HepG2 (cell line): ENCODE results near the gene CHRNG. TPM values are rescaled to one million over a fixed set of nuclear protein-coding genes. Genes with fewer than 3 reads are reported as not detected.

ENCODE experiments used
- ARID2 ChIP-seq: sonication (generic); formaldehyde crosslinking; IDR thresholded peaks from 2 replicates; pipeline ENCODE4 v1.8.1; 2022; ENCODE audit warnings: mild to moderate bottlenecking, missing genetic modification reagents, borderline replicate concordance
- ARNT ChIP-seq: fragments of 450-650 bp; IDR thresholded peaks from 2 replicates; pipeline ENCODE4 v1.6.1; 2017
- ARNTL ChIP-seq: sonication (generic); formaldehyde crosslinking; IDR thresholded peaks from 2 replicates; pipeline ENCODE4 v1.4.0; 2020; ENCODE audit warnings: mild to moderate bottlenecking, missing genetic modification reagents
- CSRNP1 ChIP-seq: sonication (generic); formaldehyde crosslinking; IDR thresholded peaks from 2 replicates; pipeline ENCODE4 v1.8.1; 2023; ENCODE audit warnings: mild to moderate bottlenecking, missing genetic modification reagents
- EED ChIP-seq: sonication (generic); formaldehyde crosslinking; IDR thresholded peaks from 2 replicates; pipeline ENCODE4 v1.5.0; 2020; ENCODE audit warnings: mild to moderate bottlenecking, missing genetic modification reagents
- FOXK2 ChIP-seq: fragments of 450-650 bp; IDR thresholded peaks from 2 replicates; pipeline ENCODE4 v1.6.1; 2016
- GTF3A ChIP-seq: sonication (generic); formaldehyde crosslinking; conservative IDR thresholded peaks from 2 replicates; pipeline ENCODE4 v1.4.0; 2020; ENCODE audit warnings: mild to moderate bottlenecking, missing genetic modification reagents
- MTERF4 ChIP-seq: sonication (generic); formaldehyde crosslinking; IDR thresholded peaks from 2 replicates; pipeline ENCODE4 v1.8.0; 2023; ENCODE audit warnings: mild to moderate bottlenecking, missing genetic modification reagents
- MYPOP ChIP-seq: sonication (generic); formaldehyde crosslinking; IDR thresholded peaks from 2 replicates; pipeline ENCODE4 v1.8.1; 2023; ENCODE audit warnings: mild to moderate bottlenecking, moderate library complexity, missing genetic modification reagents
- SOX5 ChIP-seq: IDR thresholded peaks from 2 replicates; pipeline ENCODE4 v1.6.1; 2016; ENCODE audit warnings: borderline replicate concordance
- WIZ ChIP-seq: sonication (generic); formaldehyde crosslinking; IDR thresholded peaks from 2 replicates; pipeline ENCODE4 v1.5.1; 2020; ENCODE audit warnings: mild to moderate bottlenecking, missing genetic modification reagents
- XRCC5 ChIP-seq: fragments of 200-400 bp; formaldehyde crosslinking; optimal IDR thresholded peaks from 2 replicates; pipeline ENCODE3; 2017; ENCODE audit warnings: mild to moderate bottlenecking, low read length
- ZEB1 ChIP-seq: IDR thresholded peaks from 2 replicates; pipeline ENCODE4 v1.6.1; 2012; ENCODE audit warnings: mild to moderate bottlenecking, low read depth, inconsistent platforms; ENCODE audit not compliant: insufficient replicate concordance
- ZFX ChIP-seq: sonication (generic); formaldehyde crosslinking; IDR thresholded peaks from 2 replicates; pipeline ENCODE4 v1.4.0; 2020; ENCODE audit warnings: mild to moderate bottlenecking, low read depth, missing genetic modification reagents, moderate library complexity
- ZNF30 ChIP-seq: sonication (generic); formaldehyde crosslinking; IDR thresholded peaks from 2 replicates; pipeline ENCODE4 v1.5.0; 2020; ENCODE audit warnings: mild to moderate bottlenecking, missing genetic modification reagents
- ZNF503 ChIP-seq: sonication (generic); formaldehyde crosslinking; IDR thresholded peaks from 2 replicates; pipeline ENCODE4 v1.4.0; 2020; ENCODE audit warnings: missing genetic modification reagents
- ZNF543 ChIP-seq: sonication (generic); formaldehyde crosslinking; IDR thresholded peaks from 2 replicates; pipeline ENCODE4 v1.4.0; 2020; ENCODE audit warnings: mild to moderate bottlenecking, missing genetic modification reagents
- ZNF550 ChIP-seq: sonication (generic); formaldehyde crosslinking; IDR thresholded peaks from 2 replicates; pipeline ENCODE4 v1.4.0; 2020; ENCODE audit warnings: mild to moderate bottlenecking, missing genetic modification reagents, borderline replicate concordance
- ZUFSP ChIP-seq: sonication (generic); formaldehyde crosslinking; IDR thresholded peaks from 2 replicates; pipeline ENCODE4 v1.9.0; 2021; ENCODE audit warnings: missing genetic modification reagents, mild to moderate bottlenecking, borderline replicate concordance
- ZZZ3 ChIP-seq: sonication (generic); formaldehyde crosslinking; IDR thresholded peaks from 2 replicates; pipeline ENCODE4 v1.4.0; 2020; ENCODE audit warnings: missing genetic modification reagents, mild to moderate bottlenecking, borderline replicate concordance
- polyA plus RNA-seq, 8 experiments: library from polyadenylated mRNA; depleted of rRNA in 3 of 8; stranded (reverse) in 7 of 8; unstranded in 1 of 8; fragments of >200 nt; fragmentation: Illumina TruSeq in 4 of 8; extraction: Trizol in 4 of 8; gene quantifications; 2 replicates each; pipeline versions ENCODE4 v1.2.1 to v1.2.3, GENCODE V29; 2011 to 2016; ENCODE audit warnings: low read depth in 4 of 8, missing spikeins in 1 of 8, mixed read lengths in 1 of 8; ENCODE audit not compliant: insufficient read depth in 1 of 8
- total RNA-seq, 5 experiments: library from RNA; depleted of rRNA; stranded (reverse); fragments of >200 nt; fragmentation: Illumina TruSeq; extraction: Trizol; gene quantifications; 2 replicates each; pipeline ENCODE4 v1.2.3, GENCODE V29; 2016; ENCODE audit warnings: low read depth in 1 of 5

CHRNG gene
- total and polyA plus RNA-seq, 2 of the 13 experiments (the other 11 are each of a cell fraction or from before 2014, with no cell fraction given) = not detected

- TF ChIP-seq ZEB1 (no peak), XRCC5 (peak; percentile 73), ARID2 (CRISPR knock-in tag) (no peak), ZNF550 (no peak), MYPOP (peak; percentile 92), ZNF30 (CRISPR knock-in tag) (no peak), ZNF543 (CRISPR knock-in tag) (no peak; the same call in 1 of the 2 replicates), CSRNP1 (no peak), ARNT (no peak), SOX5 (CRISPR knock-in tag) (no peak), WIZ (CRISPR knock-in tag) (no peak), GTF3A (CRISPR knock-in tag) (no peak), FOXK2 (no peak), ZFX (CRISPR knock-in tag) (peak; percentile 85; the same call in 1 of the 2 replicates), ZZZ3 (CRISPR knock-in tag) (no peak), ZNF503 (CRISPR knock-in tag) (no peak), MTERF4 (no peak), EED (0 out of 2 replicates have a peak, but pooled peaks have one; percentile 76), ZUFSP (CRISPR knock-in tag) (no peak), ARNTL (no peak)
Measured at GRCh38 chr2:232523682-232524597, 15.6 kb upstream of the CHRNG start (continued).
